Heart left ventricle (tissue), 13 donors: ENCODE data around the gene GCLC.

Source experiments
- POLR2A ChIP-seq, 2 donors: fragments of 450-650 bp; IDR thresholded peaks; one replicate each; pipeline ENCODE4 v1.6.1; 2017; ENCODE audit warnings: antibody characterized with exemption in 2 of 2, mild to moderate bottlenecking in 2 of 2, moderate library complexity in 2 of 2
- TF ChIP-seq, protein P1 (sequence below), 12 donors: fragments of 200-600 bp; sonication (generic) in 4 of 12; IDR thresholded peaks; one replicate each; pipeline versions ENCODE4 v1.5.0 to v1.8.0; 2018 to 2022; ENCODE audit warnings: antibody characterized with exemption in 12 of 12, mild to moderate bottlenecking in 5 of 12
- donor health status: ischemic (EF 13 %, LVEDD 7.1; RV severe dilation, severe dysfunction).
- donor health status: DM: no; HTN: yes; CAD: no.
- donor health status: DM: no; HTN: no; CAD: no.
- donor health status: ischemic (EF 25% LVEDD 6.9; RV normal size, moderate dysfunction).
- donor health status: ischemic (EF 25% LVEDD 5.7; RV mildly dilated, moderate dysfunction).
- donor health status: ischemic (EF 35%, LVEDD 5.7; RV mildly dilated, moderate dysfunction).
- donor health status: nonischemic (EF 11% LVEDD 7.7; RV severe dilation, severe dysfunction).
- donor health status: DM: yes; HTN: yes; CAD: no.
- donor health status: PGD.
- donor health status: ischemic (EF 29% LVEDD 5.4; RV normal size, mild dysfunction).
- donor health status: nonischemic (EF 23%, LVEDD 6.1; RV moderate dilation, normal function).

DNA sequence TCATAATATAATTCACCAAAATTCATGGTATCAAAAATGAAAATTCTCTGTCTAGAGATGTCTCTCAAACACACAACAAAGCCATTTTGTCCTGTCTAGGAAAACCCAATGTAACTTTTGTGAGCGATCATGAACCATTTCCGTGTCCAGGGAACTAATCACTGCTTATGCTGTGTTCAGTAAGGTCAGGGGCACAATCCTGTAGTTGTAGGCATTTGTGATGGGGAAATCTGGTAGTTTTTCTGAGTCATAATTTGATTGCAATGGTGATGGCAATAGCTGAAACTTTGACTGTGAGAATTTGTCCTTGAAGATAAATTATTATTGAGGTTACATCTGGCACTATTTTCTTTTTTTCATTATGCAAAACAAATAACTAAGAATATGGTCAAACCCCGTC, 21.0 kb upstream of the GCLC start:
- no peak for TF ChIP-seq POLR2A (IDR thresholded peaks at IDR 0.05)
- TF ChIP-seq, protein P1, sequence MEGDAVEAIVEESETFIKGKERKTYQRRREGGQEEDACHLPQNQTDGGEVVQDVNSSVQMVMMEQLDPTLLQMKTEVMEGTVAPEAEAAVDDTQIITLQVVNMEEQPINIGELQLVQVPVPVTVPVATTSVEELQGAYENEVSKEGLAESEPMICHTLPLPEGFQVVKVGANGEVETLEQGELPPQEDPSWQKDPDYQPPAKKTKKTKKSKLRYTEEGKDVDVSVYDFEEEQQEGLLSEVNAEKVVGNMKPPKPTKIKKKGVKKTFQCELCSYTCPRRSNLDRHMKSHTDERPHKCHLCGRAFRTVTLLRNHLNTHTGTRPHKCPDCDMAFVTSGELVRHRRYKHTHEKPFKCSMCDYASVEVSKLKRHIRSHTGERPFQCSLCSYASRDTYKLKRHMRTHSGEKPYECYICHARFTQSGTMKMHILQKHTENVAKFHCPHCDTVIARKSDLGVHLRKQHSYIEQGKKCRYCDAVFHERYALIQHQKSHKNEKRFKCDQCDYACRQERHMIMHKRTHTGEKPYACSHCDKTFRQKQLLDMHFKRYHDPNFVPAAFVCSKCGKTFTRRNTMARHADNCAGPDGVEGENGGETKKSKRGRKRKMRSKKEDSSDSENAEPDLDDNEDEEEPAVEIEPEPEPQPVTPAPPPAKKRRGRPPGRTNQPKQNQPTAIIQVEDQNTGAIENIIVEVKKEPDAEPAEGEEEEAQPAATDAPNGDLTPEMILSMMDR (IDR thresholded peaks at IDR 0.05) = no peak
